Measurements from ENCODE around the gene GPD1. TPM values are rescaled to one million over a fixed set of nuclear protein-coding genes. Genes with fewer than 3 reads are reported as not detected.

The GPD1 gene
- total RNA-seq, 4 donors from 2014 or later: 9.2 to 22.1 (median 11.3) TPM; not detected in 1

- peaks cover 15 to 20% (median 17%) of the 10 kb centered on the region in 4 donors for H3K4me1 ChIP-seq
- intact Hi-C loops (cut with DNase I; ENCODE audit: low total_unique reads): loop anchor here (10.0 kb wide), 1 partner anchor 72 kb away; no protein-coding TSS in a partner anchor
- DNase-seq: no peak
These were observed 1.0 kb upstream of the GPD1 start for GRCh38 chr12:50102646-50103309.

GRCh38 chr12:50103351-50103750 is 457 bp upstream of the GPD1 start:
- Histone ChIP-seq H3K9me3 (no peaks in the 10 kb centered on the region), H3K27me3 (no peaks in the 10 kb centered on the region), H3K36me3 (peaks cover 0 to 12% (median 4%) of the 10 kb centered on the region in 4 donors), H3K4me3 (no peak overlapping the region), H3K4me1 (peaks cover 15 to 20% (median 17%) of the 10 kb centered on the region in 4 donors), H3K27ac (peak overlapping the region in 1 of 4 donors; percentile 38)
- TF ChIP-seq POLR2A (IDR thresholded peaks at IDR 0.05): no peak
- TF ChIP-seq CTCF (IDR thresholded peaks at IDR 0.05): no peak
- no peak for TF ChIP-seq EP300 (IDR thresholded peaks at IDR 0.05; ENCODE audit: low read depth)
- TF ChIP-seq POLR2AphosphoS5 (IDR thresholded peaks at IDR 0.05): no peak
- in situ Hi-C loops (cut with MboI; ENCODE audit: low pct_ligation_motif_present in 1 of 4, low pct_unique_long_range_greater_than_20kb in 1 of 4, low sequenced_read_pairs in 3 of 4) (no loop called here), intact Hi-C loops (cut with DNase I; ENCODE audit: low total_unique reads) (loop anchor here (10.0 kb wide), 1 partner anchor 71 kb away; no protein-coding TSS in a partner anchor)
- DNase-seq: no peak
- 90 to 100% methylated on average over 1 to 2 of the region's 2 CpGs for WGBS, 2 donors (ENCODE audit: low coverage in 1 of 2)

More at GRCh38 chr12:50102646-50103309, 1.0 kb upstream of the GPD1 start:
- no peaks in the 10 kb centered on the region for H3K9me3 ChIP-seq
- TF ChIP-seq EP300 (IDR thresholded peaks at IDR 0.05; ENCODE audit: low read depth): no peak
- no peak for TF ChIP-seq CTCF (IDR thresholded peaks at IDR 0.05)
- no peak for TF ChIP-seq POLR2A (IDR thresholded peaks at IDR 0.05)
- TF ChIP-seq POLR2AphosphoS5 (IDR thresholded peaks at IDR 0.05): no peak
- no peak overlapping the region for H3K4me3 ChIP-seq
- H3K27me3 ChIP-seq: no peaks in the 10 kb centered on the region
- peaks cover 0 to 17% (median 7%) of the 10 kb centered on the region in 4 donors for H3K36me3 ChIP-seq
- in situ Hi-C loops (cut with MboI; ENCODE audit: low pct_ligation_motif_present in 1 of 4, low pct_unique_long_range_greater_than_20kb in 1 of 4, low sequenced_read_pairs in 3 of 4): no loop called here
- H3K27ac ChIP-seq: no peak overlapping the region
- WGBS, 2 donors (ENCODE audit: low coverage in 1 of 2): 79 to 83% methylated on average over 1 to 8 of the region's 8 CpGs

GRCh38 chr12:50104417-50105366 is 884 bp downstream of the GPD1 start:
- Histone ChIP-seq H3K4me3 (no peak overlapping the region), H3K4me1 (peaks cover 20 to 30% (median 23%) of the 10 kb centered on the region in 4 donors), H3K36me3 (no peaks in the 10 kb centered on the region), H3K27ac (no peak overlapping the region), H3K9me3 (no peaks in the 10 kb centered on the region), H3K27me3 (no peaks in the 10 kb centered on the region)
- no peak for DNase-seq
- no peak for TF ChIP-seq POLR2AphosphoS5 (IDR thresholded peaks at IDR 0.05)
- TF ChIP-seq CTCF (IDR thresholded peaks at IDR 0.05): no peak
- no peak for TF ChIP-seq POLR2A (IDR thresholded peaks at IDR 0.05)
- no peak for TF ChIP-seq EP300 (IDR thresholded peaks at IDR 0.05; ENCODE audit: low read depth)
- intact Hi-C loops (cut with DNase I; ENCODE audit: low total_unique reads): loop anchor here (10.0 kb wide), 1 partner anchor 70 kb away; no protein-coding TSS in a partner anchor
- 72% methylated on average over 14 of the region's 14 CpGs; no CpG with 5 or more reads in 1 of the 2 donors for WGBS, 2 donors (ENCODE audit: low coverage in 1 of 2)
- in situ Hi-C loops (cut with MboI; ENCODE audit: low pct_ligation_motif_present in 1 of 4, low pct_unique_long_range_greater_than_20kb in 1 of 4, low sequenced_read_pairs in 3 of 4): no loop called here

All from transverse colon (tissue), 4 donors.